Measurements from ENCODE around the gene ZMIZ2.
"Not testable (repeated sequence)": the region's sequence is repeated elsewhere in the genome, so short reads cannot be mapped to it uniquely, and the experiment has no call there.

Gene ZMIZ2

GRCh38 chr7:44775383-44776107 is 26.9 kb downstream of the ZMIZ2 start:
- no peak for DNase-seq (ENCODE audit: low read depth)

GRCh38 chr7:44776211-44776610 is 27.6 kb downstream of the ZMIZ2 start:
- DNase-seq (ENCODE audit: low read depth): no peak

- DNase-seq (ENCODE audit: low read depth): no peak
These were observed 33.8 kb downstream of the ZMIZ2 start for GRCh38 chr7:44782460-44782859.

GRCh38 chr7:44783407-44783806 is 34.8 kb downstream of the ZMIZ2 start:
- no peak for DNase-seq (ENCODE audit: low read depth)

- no peak for DNase-seq (ENCODE audit: low read depth)
These were observed 35.7 kb downstream of the ZMIZ2 start for GRCh38 chr7:44784364-44784763.

- not testable (repeated sequence) for DNase-seq (ENCODE audit: low read depth)
These were observed 36.6 kb downstream of the ZMIZ2 start for GRCh38 chr7:44785218-44785617.

- no peak for DNase-seq (ENCODE audit: low read depth)
These were observed 38.4 kb downstream of the ZMIZ2 start for GRCh38 chr7:44787041-44787440.

GRCh38 chr7:44787762-44788161 is 39.1 kb downstream of the ZMIZ2 start:
- no peak for DNase-seq (ENCODE audit: low read depth)

- no peak for DNase-seq (ENCODE audit: low read depth)
These were observed 41.3 kb downstream of the ZMIZ2 start for GRCh38 chr7:44789990-44790389.

GRCh38 chr7:44791278-44792219 is 42.9 kb downstream of the ZMIZ2 start:
- DNase-seq (ENCODE audit: low read depth): no peak

- no peak for DNase-seq (ENCODE audit: low read depth)
These were observed 45.3 kb downstream of the ZMIZ2 start for GRCh38 chr7:44793919-44794318.

- no peak for DNase-seq (ENCODE audit: low read depth)
These were observed 45.7 kb downstream of the ZMIZ2 start for GRCh38 chr7:44794331-44794730.

- no peak for DNase-seq (ENCODE audit: low read depth)
These were observed 47.4 kb downstream of the ZMIZ2 start for GRCh38 chr7:44796034-44796503.

- DNase-seq (ENCODE audit: low read depth): peak; percentile 98
These were observed 48.1 kb downstream of the ZMIZ2 start, which contains the start of gene PPIA for GRCh38 chr7:44796504-44797328. Gene PPIA, plus strand, starts transcription at chr7:44796681. Its CDS starts 44 bp downstream, at chr7:44796725.

- DNase-seq (ENCODE audit: low read depth): peak; percentile 75
These were observed 48.9 kb downstream of the ZMIZ2 start for GRCh38 chr7:44797329-44798258.

GRCh38 chr7:44798649-44799305 is 50.1 kb downstream of the ZMIZ2 start:
- no peak for DNase-seq (ENCODE audit: low read depth)

- no peak for DNase-seq (ENCODE audit: low read depth)
These were observed 51.3 kb downstream of the ZMIZ2 start for GRCh38 chr7:44799939-44800338.

GRCh38 chr7:44801890-44802289 is 53.2 kb downstream of the ZMIZ2 start:
- no peak for DNase-seq (ENCODE audit: low read depth)

- no peak for DNase-seq (ENCODE audit: low read depth)
These were observed 53.9 kb downstream of the ZMIZ2 start for GRCh38 chr7:44802418-44803025.

Data from activated gamma-delta T cell treated with anti-CD3 and anti-CD28 coated beads, Interleukin-2, amount 50 U/mL, for 16 hours (primary cell).